ENCODE data around the gene CELSR1. TPM values are rescaled to one million over a fixed set of nuclear protein-coding genes. Genes with fewer than 3 reads are reported as not detected.
"Not testable (repeated sequence)": the region's sequence is repeated elsewhere in the genome, so short reads cannot be mapped to it uniquely, and the experiment has no call there.

Gene CELSR1
- polyA plus RNA-seq, 4 donors = 0.27 to 3.0 (median 1.9) TPM; not detected in 1

DNA sequence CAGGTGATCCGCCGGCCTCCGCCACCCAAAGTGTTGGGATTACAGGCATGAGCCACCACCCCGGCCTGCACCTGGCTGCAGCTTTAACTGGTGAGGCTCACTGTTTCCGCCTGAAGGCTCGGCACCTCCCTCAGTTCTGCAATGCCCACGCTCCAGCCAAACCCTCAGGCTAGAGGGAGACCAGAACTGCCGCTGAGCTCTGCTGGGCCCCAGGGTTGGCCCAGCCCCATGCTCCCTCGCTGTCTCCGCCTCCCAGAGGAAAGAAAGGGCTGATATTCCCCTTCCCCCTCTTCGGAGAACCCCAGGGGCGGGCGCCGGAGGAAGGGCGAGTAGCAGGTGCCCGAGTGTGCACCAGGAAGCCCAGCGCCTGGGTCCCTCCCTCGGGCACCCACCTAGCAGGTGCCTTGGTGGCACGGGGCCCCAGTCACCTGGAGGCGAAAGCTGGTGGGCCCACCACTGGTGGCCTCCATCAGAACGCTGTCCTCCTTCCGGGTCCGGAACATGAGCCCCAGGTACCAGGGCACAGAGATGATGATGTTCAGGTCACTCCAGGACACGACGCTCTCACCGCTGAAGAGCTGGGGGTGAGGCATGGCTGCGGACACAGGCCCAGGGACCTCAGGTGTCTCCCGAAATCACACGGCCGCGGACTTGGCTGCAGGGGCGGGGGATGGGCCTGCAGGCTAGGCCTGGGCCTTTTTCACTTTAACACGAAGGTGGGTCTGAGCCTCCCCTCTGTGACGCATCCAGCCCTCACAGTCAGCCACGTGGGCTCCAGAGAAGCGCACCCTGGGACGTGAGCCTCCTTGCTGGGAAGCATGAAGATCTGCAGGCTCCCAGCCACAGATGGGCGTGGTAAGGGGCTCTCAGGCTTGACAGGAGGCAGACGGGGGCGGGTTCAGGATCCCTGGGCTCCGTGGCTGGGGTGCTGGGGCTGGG is 128.6 kb downstream of the CELSR1 start:
- H3K9me3 ChIP-seq (ENCODE audit: control insufficient read depth in 2 of 2, insufficient read depth in 1 of 2, low read depth in 1 of 2, low read length in 1 of 2) = no peaks in the 10 kb centered on the region
- peaks cover 0 to 18% (median 0%) of the 10 kb centered on the region in 3 donors for H3K36me3 ChIP-seq (ENCODE audit: control insufficient read depth in 3 of 3, insufficient read depth in 2 of 3, low read depth in 1 of 3, low read length in 3 of 3)
- DNase-seq = no peak
- no peak overlapping the region for H3K27ac ChIP-seq (ENCODE audit: low read depth in 1 of 3, low read length in 2 of 3)
- H3K4me1 ChIP-seq (ENCODE audit: control insufficient read depth in 3 of 3, insufficient read depth in 2 of 3, low read depth in 1 of 3, low read length in 2 of 3) = no peaks in the 10 kb centered on the region
- no peak overlapping the region for H3K4me3 ChIP-seq (ENCODE audit: low read depth in 1 of 3, low read length in 3 of 3)
- 79 to 88% (median 80%) methylated on average over 34 to 41 of the region's 41 CpGs for WGBS, 3 donors
- no peak for FAIRE-seq
- H3K27me3 ChIP-seq (ENCODE audit: control insufficient read depth in 3 of 3, insufficient read depth in 3 of 3, low read length in 3 of 3) = no peaks in the 10 kb centered on the region

DNA sequence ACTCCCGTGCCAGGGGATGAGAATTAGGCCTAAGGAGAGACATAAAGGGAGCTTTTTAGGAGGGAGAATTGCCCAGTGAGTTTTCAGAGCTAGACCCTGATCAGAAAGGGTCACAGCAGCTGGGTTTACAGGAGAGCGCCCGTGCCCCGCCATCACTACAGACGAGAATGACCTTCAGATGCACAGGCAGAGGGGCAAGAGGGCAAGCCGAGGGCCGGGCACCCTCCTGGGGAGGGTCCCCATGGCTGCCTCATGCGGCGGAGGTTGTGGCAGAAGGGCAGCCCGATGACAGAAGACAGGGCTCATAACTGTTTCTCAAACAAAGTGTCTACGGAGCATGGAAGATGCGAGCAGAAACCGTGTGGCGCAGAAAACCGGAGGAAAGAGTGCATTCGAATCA is 129.7 kb downstream of the CELSR1 start:
- no peaks in the 10 kb centered on the region for H3K27me3 ChIP-seq (ENCODE audit: control insufficient read depth in 3 of 3, insufficient read depth in 3 of 3, low read length in 3 of 3)

DNA sequence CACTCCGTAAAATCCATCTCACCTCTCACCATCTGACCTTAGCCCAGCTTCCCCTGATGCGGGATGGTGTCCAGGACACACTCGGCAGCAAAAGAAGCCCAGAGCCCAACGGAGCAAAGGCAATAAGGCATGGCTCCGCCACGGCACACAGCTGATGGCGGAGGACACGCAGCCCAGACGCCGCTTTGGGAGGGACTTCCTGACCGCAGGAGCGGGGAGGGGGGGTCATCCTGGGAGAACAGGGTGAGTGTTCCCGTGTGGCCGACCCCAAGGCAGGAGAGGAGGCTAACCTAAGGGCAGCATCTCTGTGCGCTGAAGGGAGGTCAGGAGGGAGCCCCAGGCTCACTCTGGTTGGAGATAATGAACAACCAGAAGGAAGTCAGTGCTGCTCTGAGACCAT is 130.6 kb downstream of the CELSR1 start:
- DNase-seq = no peak
- no peak overlapping the region for H3K4me3 ChIP-seq (ENCODE audit: low read depth in 1 of 3, low read length in 3 of 3)
- no peaks in the 10 kb centered on the region for H3K27me3 ChIP-seq (ENCODE audit: control insufficient read depth in 3 of 3, insufficient read depth in 3 of 3, low read length in 3 of 3)
- H3K4me1 ChIP-seq (ENCODE audit: control insufficient read depth in 3 of 3, insufficient read depth in 2 of 3, low read depth in 1 of 3, low read length in 2 of 3) = no peaks in the 10 kb centered on the region
- no peak for FAIRE-seq
- H3K9me3 ChIP-seq (ENCODE audit: control insufficient read depth in 2 of 2, insufficient read depth in 1 of 2, low read depth in 1 of 2, low read length in 1 of 2) = no peaks in the 10 kb centered on the region
- 86 to 92% (median 87%) methylated on average over 15 of the region's 15 CpGs for WGBS, 3 donors
- H3K36me3 ChIP-seq (ENCODE audit: control insufficient read depth in 3 of 3, insufficient read depth in 2 of 3, low read depth in 1 of 3, low read length in 3 of 3) = peaks cover 0 to 18% (median 0%) of the 10 kb centered on the region in 3 donors
- no peak overlapping the region for H3K27ac ChIP-seq (ENCODE audit: low read depth in 1 of 3, low read length in 2 of 3)

More for the DNA sequence above, 129.7 kb downstream of the CELSR1 start:
- 85 to 91% (median 88%) methylated on average over 16 of the region's 16 CpGs for WGBS, 3 donors
- DNase-seq (no peak), FAIRE-seq (no peak)
- Histone ChIP-seq H3K4me3 (ENCODE audit: low read depth in 1 of 3, low read length in 3 of 3) (no peak overlapping the region), H3K36me3 (ENCODE audit: control insufficient read depth in 3 of 3, insufficient read depth in 2 of 3, low read depth in 1 of 3, low read length in 3 of 3) (peaks cover 0 to 18% (median 0%) of the 10 kb centered on the region in 3 donors), H3K4me1 (ENCODE audit: control insufficient read depth in 3 of 3, insufficient read depth in 2 of 3, low read depth in 1 of 3, low read length in 2 of 3) (no peaks in the 10 kb centered on the region), H3K9me3 (ENCODE audit: control insufficient read depth in 2 of 2, insufficient read depth in 1 of 2, low read depth in 1 of 2, low read length in 1 of 2) (no peaks in the 10 kb centered on the region), H3K27ac (ENCODE audit: low read depth in 1 of 3, low read length in 2 of 3) (no peak overlapping the region)

DNA sequence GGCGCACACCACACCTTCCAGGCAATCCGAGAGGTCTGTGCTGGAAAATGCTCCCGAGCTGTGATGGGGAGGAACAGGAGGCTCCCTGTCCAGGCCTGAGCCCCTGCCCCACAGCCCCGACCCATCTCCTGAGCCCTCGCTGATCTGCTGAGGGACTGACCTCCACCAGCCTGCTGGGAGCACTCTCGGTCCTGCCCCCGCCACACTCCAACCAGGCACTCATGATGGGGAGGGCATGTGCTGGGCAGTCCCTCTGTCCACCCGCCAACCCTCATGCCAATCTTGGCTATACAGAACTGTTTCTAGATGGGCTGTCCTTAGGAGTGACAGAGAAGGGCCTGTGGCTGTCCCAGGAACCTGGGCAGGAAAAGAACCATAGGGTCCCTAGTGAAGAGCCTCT is 131.1 kb downstream of the CELSR1 start:
- no peak overlapping the region for H3K4me3 ChIP-seq (ENCODE audit: low read depth in 1 of 3, low read length in 3 of 3)
- FAIRE-seq (no peak), DNase-seq (no peak)
- H3K4me1 ChIP-seq (ENCODE audit: control insufficient read depth in 3 of 3, insufficient read depth in 2 of 3, low read depth in 1 of 3, low read length in 2 of 3) = no peaks in the 10 kb centered on the region
- WGBS, 3 donors = 92 to 94% (median 92%) methylated on average over 8 of the region's 8 CpGs
- no peaks in the 10 kb centered on the region for H3K9me3 ChIP-seq (ENCODE audit: control insufficient read depth in 2 of 2, insufficient read depth in 1 of 2, low read depth in 1 of 2, low read length in 1 of 2)
- peaks cover 0 to 14% (median 0%) of the 10 kb centered on the region in 3 donors for H3K36me3 ChIP-seq (ENCODE audit: control insufficient read depth in 3 of 3, insufficient read depth in 2 of 3, low read depth in 1 of 3, low read length in 3 of 3)
- H3K27ac ChIP-seq (ENCODE audit: low read depth in 1 of 3, low read length in 2 of 3) = no peak overlapping the region
- no peaks in the 10 kb centered on the region for H3K27me3 ChIP-seq (ENCODE audit: control insufficient read depth in 3 of 3, insufficient read depth in 3 of 3, low read length in 3 of 3)

DNA sequence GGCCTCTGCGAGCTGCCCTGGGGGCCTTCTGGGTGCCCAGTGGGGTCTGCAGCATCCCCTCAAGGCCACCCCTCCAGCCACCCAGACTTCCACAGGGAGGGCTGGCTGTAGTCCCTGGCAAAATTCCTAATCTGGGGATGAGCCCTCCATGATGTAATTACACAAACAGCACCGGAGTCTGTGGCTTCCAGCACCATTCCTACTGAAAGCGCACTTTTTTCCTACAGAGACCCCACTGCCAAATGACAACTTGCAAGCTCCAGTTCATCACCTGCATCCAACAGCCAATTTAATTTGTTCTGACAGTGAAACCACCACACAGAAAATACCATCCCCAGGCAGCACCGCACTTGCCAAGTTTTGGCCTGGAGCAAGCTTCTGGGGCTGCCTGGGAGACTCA is 131.5 kb downstream of the CELSR1 start:
- WGBS, 3 donors = 82 to 89% (median 85%) methylated on average over 4 of the region's 4 CpGs
- Histone ChIP-seq H3K27me3 (ENCODE audit: control insufficient read depth in 3 of 3, insufficient read depth in 3 of 3, low read length in 3 of 3) (no peaks in the 10 kb centered on the region), H3K4me1 (ENCODE audit: control insufficient read depth in 3 of 3, insufficient read depth in 2 of 3, low read depth in 1 of 3, low read length in 2 of 3) (no peaks in the 10 kb centered on the region), H3K36me3 (ENCODE audit: control insufficient read depth in 3 of 3, insufficient read depth in 2 of 3, low read depth in 1 of 3, low read length in 3 of 3) (peaks cover 0 to 12% (median 0%) of the 10 kb centered on the region in 3 donors), H3K4me3 (ENCODE audit: low read depth in 1 of 3, low read length in 3 of 3) (no peak overlapping the region), H3K27ac (ENCODE audit: low read depth in 1 of 3, low read length in 2 of 3) (no peak overlapping the region), H3K9me3 (ENCODE audit: control insufficient read depth in 2 of 2, insufficient read depth in 1 of 2, low read depth in 1 of 2, low read length in 1 of 2) (no peaks in the 10 kb centered on the region)
- DNase-seq (no peak), FAIRE-seq (no peak)

DNA sequence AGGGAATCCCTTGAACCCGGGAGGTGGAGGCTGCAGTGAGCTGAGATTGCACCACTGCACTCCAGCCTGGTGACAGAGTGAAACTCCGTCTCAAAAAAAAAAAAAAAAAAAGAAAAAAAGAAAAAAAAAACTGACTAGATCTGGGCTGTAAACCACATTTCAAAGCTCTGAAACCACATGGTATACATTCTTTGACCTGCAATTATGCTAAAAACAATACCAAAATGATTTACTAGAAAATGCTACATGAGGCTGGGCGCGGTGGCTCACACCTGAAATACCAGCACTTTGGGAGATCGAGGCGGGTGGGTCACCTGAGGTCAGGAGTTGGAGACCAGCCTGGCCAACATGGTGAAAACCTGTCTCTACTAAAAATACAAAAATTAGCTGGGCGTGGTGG is 133.5 kb downstream of the CELSR1 start:
- not testable (repeated sequence) for H3K27me3 ChIP-seq (ENCODE audit: control insufficient read depth in 3 of 3, insufficient read depth in 3 of 3, low read length in 3 of 3); H3K27ac ChIP-seq (ENCODE audit: low read depth in 1 of 3, low read length in 2 of 3); DNase-seq; H3K9me3 ChIP-seq (ENCODE audit: control insufficient read depth in 2 of 2, insufficient read depth in 1 of 2, low read depth in 1 of 2, low read length in 1 of 2); H3K4me3 ChIP-seq (ENCODE audit: low read depth in 1 of 3, low read length in 3 of 3); H3K36me3 ChIP-seq (ENCODE audit: control insufficient read depth in 3 of 3, insufficient read depth in 2 of 3, low read depth in 1 of 3, low read length in 3 of 3); H3K4me1 ChIP-seq (ENCODE audit: control insufficient read depth in 3 of 3, insufficient read depth in 2 of 3, low read depth in 1 of 3, low read length in 2 of 3); FAIRE-seq
- WGBS, 3 donors = 74 to 82% (median 82%) methylated on average over 7 of the region's 7 CpGs

DNA sequence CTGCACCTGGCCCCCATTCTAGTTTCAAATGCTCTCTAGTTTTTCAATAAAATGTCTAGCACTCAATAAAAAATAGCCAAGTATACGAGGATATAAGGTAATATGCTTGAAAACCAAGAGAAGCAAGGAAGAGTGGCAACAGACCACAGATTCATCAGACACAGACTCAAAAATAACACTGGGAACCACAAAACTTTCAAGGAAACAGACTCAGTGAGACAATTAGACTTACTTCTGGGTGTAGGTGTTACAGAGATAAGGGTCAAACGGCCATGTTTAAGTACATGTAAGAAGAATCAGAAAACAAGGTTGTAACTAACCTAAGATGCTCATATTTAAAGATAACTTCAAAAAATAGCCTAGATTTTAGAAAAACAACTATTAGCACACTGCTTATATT is 134.9 kb downstream of the CELSR1 start:
- Histone ChIP-seq H3K27me3 (ENCODE audit: control insufficient read depth in 3 of 3, insufficient read depth in 3 of 3, low read length in 3 of 3) (no peaks in the 10 kb centered on the region), H3K4me3 (ENCODE audit: low read depth in 1 of 3, low read length in 3 of 3) (no peak overlapping the region), H3K36me3 (ENCODE audit: control insufficient read depth in 3 of 3, insufficient read depth in 2 of 3, low read depth in 1 of 3, low read length in 3 of 3) (peaks cover 0 to 18% (median 0%) of the 10 kb centered on the region in 3 donors), H3K4me1 (ENCODE audit: control insufficient read depth in 3 of 3, insufficient read depth in 2 of 3, low read depth in 1 of 3, low read length in 2 of 3) (no peaks in the 10 kb centered on the region), H3K27ac (ENCODE audit: low read depth in 1 of 3, low read length in 2 of 3) (no peak overlapping the region), H3K9me3 (ENCODE audit: control insufficient read depth in 2 of 2, insufficient read depth in 1 of 2, low read depth in 1 of 2, low read length in 1 of 2) (no peaks in the 10 kb centered on the region)
- no peak for DNase-seq
- FAIRE-seq = no peak
- WGBS, 3 donors = 31 to 66% (median 37%) methylated on average over 2 of the region's 2 CpGs

DNA sequence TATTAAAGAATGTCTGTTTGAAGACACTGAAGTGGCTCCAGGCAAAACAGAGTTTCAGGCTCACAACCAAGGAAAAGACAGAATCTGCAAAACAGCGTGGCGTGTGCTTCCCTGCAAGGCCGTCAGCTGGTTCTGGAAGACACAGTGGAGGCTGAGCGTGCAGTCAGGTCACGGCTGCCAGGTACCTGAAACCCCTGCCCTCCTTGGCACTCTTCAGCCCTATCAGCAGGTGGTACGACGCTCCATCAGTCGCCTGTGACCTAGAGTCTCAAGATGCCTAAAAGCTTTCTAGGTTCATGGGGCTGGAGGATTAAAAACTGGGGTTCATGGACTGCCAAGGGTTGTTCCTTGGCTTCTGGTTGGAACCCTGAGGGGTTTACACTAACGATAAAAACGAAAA is 136.1 kb downstream of the CELSR1 start:
- WGBS, 3 donors = 83 to 90% (median 87%) methylated on average over 10 of the region's 10 CpGs
- H3K36me3 ChIP-seq (ENCODE audit: control insufficient read depth in 3 of 3, insufficient read depth in 2 of 3, low read depth in 1 of 3, low read length in 3 of 3) = peaks cover 0 to 24% (median 0%) of the 10 kb centered on the region in 3 donors
- FAIRE-seq (no peak), DNase-seq (no peak)
- H3K9me3 ChIP-seq (ENCODE audit: control insufficient read depth in 2 of 2, insufficient read depth in 1 of 2, low read depth in 1 of 2, low read length in 1 of 2) = no peaks in the 10 kb centered on the region
- no peaks in the 10 kb centered on the region for H3K4me1 ChIP-seq (ENCODE audit: control insufficient read depth in 3 of 3, insufficient read depth in 2 of 3, low read depth in 1 of 3, low read length in 2 of 3)
- H3K27me3 ChIP-seq (ENCODE audit: control insufficient read depth in 3 of 3, insufficient read depth in 3 of 3, low read length in 3 of 3) = no peaks in the 10 kb centered on the region
- H3K4me3 ChIP-seq (ENCODE audit: low read depth in 1 of 3, low read length in 3 of 3) = no peak overlapping the region
- no peak overlapping the region for H3K27ac ChIP-seq (ENCODE audit: low read depth in 1 of 3, low read length in 2 of 3)

All from small intestine (tissue), 7 donors.